ENCODE data around the gene DEF6.

DEF6 gene

GRCh38 chr6:35262596-35262995 lies 35.0 kb upstream of the DEF6 start:
- Histone ChIP-seq H3K4me3 (ENCODE audit: low read depth, low read length) (no peak overlapping the region), H3K27me3 (ENCODE audit: insufficient read depth, low read depth, severe bottlenecking) (no peaks in the 10 kb centered on the region), H3K36me3 (peaks cover 3% of the 10 kb centered on the region; the same call in 1 of the 2 replicates), H3K9me3 (ENCODE audit: severe bottlenecking) (no peaks in the 10 kb centered on the region), H3K27ac (no peak overlapping the region)
- DNase-seq: no peak
- no peak for TF ChIP-seq CTCF (IDR thresholded peaks at IDR 0.05; ENCODE audit: low read depth, low read length)

GRCh38 chr6:35264550-35265274 lies 32.9 kb upstream of the DEF6 start:
- no peak for TF ChIP-seq CTCF (IDR thresholded peaks at IDR 0.05; ENCODE audit: low read depth, low read length)
- Histone ChIP-seq H3K27me3 (ENCODE audit: insufficient read depth, low read depth, severe bottlenecking) (no peaks in the 10 kb centered on the region), H3K27ac (no peak overlapping the region), H3K9me3 (ENCODE audit: severe bottlenecking) (no peaks in the 10 kb centered on the region), H3K36me3 (peaks cover 6% of the 10 kb centered on the region), H3K4me3 (ENCODE audit: low read depth, low read length) (no peak overlapping the region)
- no peak for DNase-seq

GRCh38 chr6:35265523-35265922 lies 32.1 kb upstream of the DEF6 start:
- Histone ChIP-seq H3K36me3 (peaks cover 14% of the 10 kb centered on the region), H3K4me3 (ENCODE audit: low read depth, low read length) (no peak overlapping the region), H3K9me3 (ENCODE audit: severe bottlenecking) (no peaks in the 10 kb centered on the region), H3K27ac (no peak overlapping the region), H3K27me3 (ENCODE audit: insufficient read depth, low read depth, severe bottlenecking) (no peaks in the 10 kb centered on the region)
- no peak for DNase-seq
- no peak for TF ChIP-seq CTCF (IDR thresholded peaks at IDR 0.05; ENCODE audit: low read depth, low read length)

GRCh38 chr6:35267446-35267845 lies 30.2 kb upstream of the DEF6 start:
- no peaks in the 10 kb centered on the region for H3K9me3 ChIP-seq (ENCODE audit: severe bottlenecking)
- H3K27ac ChIP-seq: no peak overlapping the region
- H3K4me3 ChIP-seq (ENCODE audit: low read depth, low read length): no peak overlapping the region
- H3K27me3 ChIP-seq (ENCODE audit: insufficient read depth, low read depth, severe bottlenecking): no peaks in the 10 kb centered on the region
- TF ChIP-seq CTCF (IDR thresholded peaks at IDR 0.05; ENCODE audit: low read depth, low read length): no peak
- DNase-seq: no peak
- H3K36me3 ChIP-seq: peaks cover 23% of the 10 kb centered on the region

- no peak for DNase-seq
- no peak for TF ChIP-seq CTCF (IDR thresholded peaks at IDR 0.05; ENCODE audit: low read depth, low read length)
- Histone ChIP-seq H3K27ac (no peak overlapping the region), H3K36me3 (peaks cover 23% of the 10 kb centered on the region), H3K4me3 (ENCODE audit: low read depth, low read length) (no peak overlapping the region), H3K9me3 (ENCODE audit: severe bottlenecking) (no peaks in the 10 kb centered on the region), H3K27me3 (ENCODE audit: insufficient read depth, low read depth, severe bottlenecking) (no peaks in the 10 kb centered on the region)
Measured at GRCh38 chr6:35267897-35268296, 29.7 kb upstream of the DEF6 start.

GRCh38 chr6:35272005-35272404 lies 25.6 kb upstream of the DEF6 start:
- Histone ChIP-seq H3K36me3 (peaks cover 26% of the 10 kb centered on the region), H3K27me3 (ENCODE audit: insufficient read depth, low read depth, severe bottlenecking) (no peaks in the 10 kb centered on the region), H3K9me3 (ENCODE audit: severe bottlenecking) (no peaks in the 10 kb centered on the region), H3K27ac (no peak overlapping the region), H3K4me3 (ENCODE audit: low read depth, low read length) (no peak overlapping the region)
- no peak for DNase-seq
- no peak for TF ChIP-seq CTCF (IDR thresholded peaks at IDR 0.05; ENCODE audit: low read depth, low read length)
